K562 (cell line): ENCODE data around the gene ARMH1. TPM values are rescaled to one million over a fixed set of nuclear protein-coding genes. Genes with fewer than 3 reads are reported as not detected.

Experiments
- CREM ChIP-seq: IDR thresholded peaks from 2 replicates; pipeline ENCODE4 v1.6.1; 2014; ENCODE audit warnings: antibody characterized with exemption, low read depth
- STAT6 ChIP-seq: sonication (generic); formaldehyde crosslinking; IDR thresholded peaks from 2 replicates; pipeline ENCODE4 v1.8.1; 2023; ENCODE audit warnings: mild to moderate bottlenecking, missing genetic modification reagents
- ZFP30 ChIP-seq: fragments of 250-450 bp; sonication (Bioruptor Pico); IDR thresholded peaks from 2 replicates; pipeline ENCODE4 v1.8.0; 2022; ENCODE audit warnings: moderate library complexity, mild to moderate bottlenecking, inconsistent platforms, borderline replicate concordance
- ZNF253 ChIP-seq: fragments of 250-450 bp; sonication (Bioruptor Pico); conservative IDR thresholded peaks from 2 replicates; pipeline ENCODE4 v1.6.1; 2021; ENCODE audit warnings: mild to moderate bottlenecking
- ZNF740 ChIP-seq, 3 experiments: fragments of 200-800 bp in 1 of 3; sonication (Bioruptor generic) in 1 of 3; sonication (generic) in 1 of 3; formaldehyde crosslinking in 1 of 3; IDR thresholded peaks; 2 replicates each; pipeline versions ENCODE4 v1.6.1 to v1.8.0; 2016 to 2022; ENCODE audit warnings: mild to moderate bottlenecking in 2 of 3, missing compliant biosample characterization in 2 of 3, missing genetic modification characterization in 2 of 3, missing genetic modification reagents in 1 of 3
- polyA plus RNA-seq, 8 experiments: library from polyadenylated mRNA; depleted of rRNA in 4 of 8; stranded (reverse) in 5 of 8; unstranded in 3 of 8; fragments of >200 nt; fragmentation: Nextera tagmentation in 2 of 8; fragmentation: Illumina TruSeq in 1 of 8; extraction: Ambion mirVana in 2 of 8; extraction: Trizol in 1 of 8; gene quantifications; 2 replicates each; pipeline versions ENCODE4 v1.2.1 to v1.2.3, GENCODE V29; 2011 to 2014; ENCODE audit warnings: inconsistent platforms in 1 of 8, missing spikeins in 1 of 8
- total RNA-seq, 7 experiments: library from RNA; depleted of rRNA in 6 of 7; stranded (reverse); fragments of >200 nt in 6 of 7; fragmentation: Illumina TruSeq in 2 of 7; extraction: Trizol in 2 of 7; gene quantifications; 2 replicates each; pipeline versions ENCODE4 v1.2.1 to v1.2.3, GENCODE V29; 2011 to 2021; ENCODE audit warnings: low replicate concordance in 1 of 7

The ARMH1 gene
- total and polyA plus RNA-seq, 9 of the 15 experiments (the other 6 are each of a cell fraction or from before 2014, with no cell fraction given): 0.41 TPM; not detected in 8

- no peak for TF ChIP-seq ZFP30 (CRISPR knock-in tag)
- TF ChIP-seq STAT6 (CRISPR knock-in tag): 0 out of 2 replicates have a peak, but pooled peaks have one; percentile 67
- TF ChIP-seq ZNF740 (CRISPR knock-in tag; IDR thresholded peaks at IDR 0.05): 0 out of 2 replicates have a peak, but pooled peaks have one; percentile 29
- TF ChIP-seq ZNF740 (tag; IDR thresholded peaks at IDR 0.05): no peak
- 0 out of 2 replicates have a peak, but pooled peaks have one; percentile 44 for TF ChIP-seq CREM
- TF ChIP-seq ZNF253 (CRISPR knock-in tag): no peak
Measured at GRCh38 chr1:44714944-44715571, 40.5 kb downstream of the ARMH1 start (continued).
